HG02884 (cell line): Measurements from ENCODE around the gene SH3PXD2A.

Experiments used
- ATAC-seq: cut with Tn5 transposase; IDR thresholded peaks from one replicate; pipeline ENCODE4 v1.9.1; 2021; ENCODE audit warnings: mild to moderate bottlenecking, moderate library complexity; ENCODE audit not compliant: unreplicated experiment

Gene SH3PXD2A

GRCh38 chr10:103711351-103711994 lies 143.9 kb downstream of the SH3PXD2A start:
- no peak for ATAC-seq

GRCh38 chr10:103710490-103710889 lies 144.9 kb downstream of the SH3PXD2A start:
- no peak for ATAC-seq

- ATAC-seq, result no peak
Measured at GRCh38 chr10:103709341-103709920, 145.9 kb downstream of the SH3PXD2A start.

- no peak for ATAC-seq
Measured at GRCh38 chr10:103708627-103709288, 146.6 kb downstream of the SH3PXD2A start.

- ATAC-seq, result no peak
Measured at GRCh38 chr10:103707956-103708626, 147.3 kb downstream of the SH3PXD2A start.

- ATAC-seq, result no peak
Measured at GRCh38 chr10:103706762-103707161, 148.6 kb downstream of the SH3PXD2A start.

GRCh38 chr10:103706047-103706446 lies 149.3 kb downstream of the SH3PXD2A start:
- no peak for ATAC-seq

GRCh38 chr10:103703941-103704919 lies 151.1 kb downstream of the SH3PXD2A start:
- no peak for ATAC-seq

GRCh38 chr10:103701380-103702222 lies 153.8 kb downstream of the SH3PXD2A start:
- ATAC-seq, result no peak

- ATAC-seq, result no peak
Measured at GRCh38 chr10:103700436-103700715, 155.0 kb downstream of the SH3PXD2A start.

GRCh38 chr10:103699611-103700435 lies 155.6 kb downstream of the SH3PXD2A start:
- ATAC-seq, result no peak

GRCh38 chr10:103698266-103698665 lies 157.1 kb downstream of the SH3PXD2A start:
- no peak for ATAC-seq

- no peak for ATAC-seq
Measured at GRCh38 chr10:103697787-103698186, 157.6 kb downstream of the SH3PXD2A start.

- peak; percentile 40 for ATAC-seq
Measured at GRCh38 chr10:103696411-103697145, 158.8 kb downstream of the SH3PXD2A start.

- no peak for ATAC-seq
Measured at GRCh38 chr10:103696094-103696410, 159.3 kb downstream of the SH3PXD2A start.

GRCh38 chr10:103695584-103696005 lies 159.8 kb downstream of the SH3PXD2A start:
- ATAC-seq, result no peak

GRCh38 chr10:103693812-103694205 lies 161.6 kb downstream of the SH3PXD2A start:
- no peak for ATAC-seq
